GM18526 (cell line): Measurements from ENCODE around the gene BAHD1.

Experiments used
- POLR2A ChIP-seq: IDR thresholded peaks from 3 replicates; pipeline ENCODE4 v1.6.1; 2011; ENCODE audit not compliant: insufficient read length; ENCODE audit errors: extremely low read depth

BAHD1 gene

GRCh38 chr15:40440743-40441564 is at the start of gene BAHD1:
Gene BAHD1 (plus strand): TSS chr15:40440953. CDS start chr15:40458465, 17,512 bp downstream.
- peak; percentile 56 for TF ChIP-seq POLR2A

GRCh38 chr15:40392986-40393948 is 47.5 kb upstream of the BAHD1 start:
- no peak for TF ChIP-seq POLR2A

- TF ChIP-seq POLR2A, result no peak
Measured at GRCh38 chr15:40397688-40398412, 42.9 kb upstream of the BAHD1 start.

- TF ChIP-seq POLR2A, result no peak
Measured at GRCh38 chr15:40398413-40398873, 42.3 kb upstream of the BAHD1 start.

GRCh38 chr15:40399370-40399769 is 41.4 kb upstream of the BAHD1 start:
- TF ChIP-seq POLR2A, result no peak

- peak; percentile 87 for TF ChIP-seq POLR2A
Measured at GRCh38 chr15:40405501-40406381, 35.0 kb upstream of the BAHD1 start, which contains the start of gene IVD. Gene IVD (plus strand): TSS chr15:40405795. CDS start chr15:40405828, 33 bp downstream.

- no peak for TF ChIP-seq POLR2A
Measured at GRCh38 chr15:40407330-40407990, 33.3 kb upstream of the BAHD1 start.

GRCh38 chr15:40409366-40409765 is 31.4 kb upstream of the BAHD1 start:
- no peak for TF ChIP-seq POLR2A

- no peak for TF ChIP-seq POLR2A
Measured at GRCh38 chr15:40410476-40410875, 30.3 kb upstream of the BAHD1 start.

GRCh38 chr15:40412095-40412759 is 28.5 kb upstream of the BAHD1 start:
- TF ChIP-seq POLR2A, result no peak

GRCh38 chr15:40413036-40413435 is 27.7 kb upstream of the BAHD1 start:
- no peak for TF ChIP-seq POLR2A

- no peak for TF ChIP-seq POLR2A
Measured at GRCh38 chr15:40414816-40415215, 25.9 kb upstream of the BAHD1 start.

GRCh38 chr15:40415226-40415625 is 25.5 kb upstream of the BAHD1 start:
- no peak for TF ChIP-seq POLR2A
